MM.1S (cell line): Measurements from ENCODE around the gene MANBA.

Source experiments
- CTCF ChIP-seq: fragments of 300-600 bp; sonication (generic); IDR thresholded peaks from 2 replicates; pipeline ENCODE4 v1.5.1; 2016; ENCODE audit warnings: antibody characterized with exemption, low read length, mixed read lengths
- EZH2 ChIP-seq: fragments of 300-600 bp; sonication (generic); optimal IDR thresholded peaks from 2 replicates; pipeline ENCODE3; 2017; ENCODE audit warnings: low read depth, mild to moderate bottlenecking, antibody characterized with exemption, low read length, mixed read lengths

GRCh38 chr4:102584091-102584490, 176.7 kb downstream of the MANBA start:
- TF ChIP-seq EZH2 (no peak), CTCF (no peak)
